HG02571 (cell line): ENCODE results near the gene LRRC23.
"Not testable (repeated sequence)": the region's sequence is repeated elsewhere in the genome, so short reads cannot be mapped to it uniquely, and the experiment has no call there.

ENCODE experiments used
- ATAC-seq: cut with Tn5 transposase; IDR thresholded peaks from one replicate; pipeline ENCODE4 v1.9.1; 2021; ENCODE audit warnings: mild to moderate bottlenecking, moderate library complexity; ENCODE audit not compliant: unreplicated experiment

LRRC23 gene

DNA sequence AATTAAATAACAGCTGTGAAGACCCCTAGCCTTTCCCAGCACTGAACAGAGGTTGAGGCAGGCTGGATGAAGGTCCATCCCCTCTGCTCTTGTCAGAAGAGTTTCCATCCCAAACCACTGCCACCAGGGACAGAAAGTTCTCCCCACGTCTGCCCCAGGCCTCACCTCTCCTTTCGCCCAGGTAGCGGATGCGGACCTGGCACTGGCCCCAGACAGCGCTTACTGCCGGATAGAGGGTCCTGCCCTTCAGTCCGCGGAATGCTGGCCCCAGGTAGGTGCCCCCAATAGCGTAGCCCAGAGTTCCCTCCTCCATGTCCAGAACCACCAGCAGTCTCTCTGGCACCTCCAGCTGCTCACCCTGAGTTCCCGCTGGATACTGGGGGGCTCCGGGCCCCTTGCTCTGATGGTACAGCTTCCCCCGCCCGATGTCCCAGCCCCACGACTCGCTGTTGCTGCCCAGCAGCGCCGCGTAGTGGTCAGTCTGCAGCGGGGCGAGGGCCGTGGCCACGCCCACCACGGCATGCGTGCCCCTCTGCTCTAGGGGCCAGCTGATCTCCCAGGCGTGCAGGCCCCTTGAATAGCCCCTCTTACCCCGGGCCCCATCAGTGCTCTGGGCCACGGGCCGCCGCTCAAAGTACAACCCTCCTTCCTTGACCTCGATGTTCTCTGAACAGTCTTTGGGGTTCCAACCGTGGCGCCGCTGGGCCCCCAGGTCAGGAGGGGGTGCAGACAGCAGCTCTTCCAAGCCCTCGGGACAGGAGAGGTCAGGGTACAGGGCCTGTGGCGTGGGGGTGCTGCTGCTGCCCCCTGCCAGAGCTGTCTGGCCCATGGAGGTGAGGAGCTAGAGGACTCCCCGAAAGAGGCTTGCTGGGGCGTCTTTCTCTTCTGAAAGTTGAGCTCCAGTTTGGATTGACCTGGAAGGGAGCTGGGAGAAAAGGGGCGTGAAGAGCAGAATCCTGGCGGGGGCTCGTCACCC lies 32.3 kb upstream of the LRRC23 start:
- ATAC-seq = peak; percentile 25

DNA sequence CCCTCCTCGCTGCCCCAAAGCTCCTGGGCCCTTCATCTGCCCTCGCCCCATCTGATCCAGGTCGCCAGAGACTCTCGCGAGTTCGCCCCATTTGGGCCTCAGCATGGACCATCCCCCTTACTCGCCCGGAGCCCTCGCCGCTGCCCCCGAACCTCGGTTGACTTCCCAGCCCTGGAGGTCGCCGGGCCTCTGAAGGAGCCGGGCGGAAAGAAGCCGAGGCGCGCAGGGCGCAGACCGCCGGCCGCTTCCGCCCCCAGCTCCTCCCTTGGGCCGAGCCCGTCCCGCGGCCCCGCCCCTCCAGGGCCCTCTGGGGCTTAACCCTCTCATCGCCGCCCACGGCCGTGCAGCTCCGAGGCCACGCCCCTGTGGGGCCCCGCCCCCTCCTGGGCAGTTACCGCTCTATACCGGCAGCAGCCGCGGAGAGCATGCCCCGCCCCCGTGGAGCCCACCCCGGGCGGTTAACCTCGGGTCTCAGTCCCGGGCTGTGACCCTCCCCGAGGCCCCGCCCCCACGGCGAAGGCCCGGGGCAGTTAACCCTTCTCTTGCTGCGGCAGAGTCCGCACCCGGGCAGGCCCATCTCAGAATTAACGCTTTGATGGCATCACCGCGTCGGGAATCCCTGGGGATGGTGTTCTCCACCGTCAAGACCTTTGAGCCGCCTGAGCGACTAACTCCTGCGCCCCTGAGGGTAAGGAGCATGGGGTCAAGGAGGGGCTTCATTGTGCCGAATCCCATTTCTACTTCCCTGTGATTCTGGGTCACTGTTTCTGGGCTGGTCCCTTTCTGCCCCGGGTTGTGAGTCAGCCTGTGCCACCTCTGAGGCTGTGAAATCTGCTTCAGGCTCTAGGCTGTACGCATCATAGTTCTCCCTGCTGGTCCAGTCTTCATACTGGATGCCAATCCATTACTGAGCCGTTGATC lies 31.3 kb upstream of the LRRC23 start, which contains the start of gene SPSB2:
Gene SPSB2 (minus strand): TSS at position 210 of the 921 bp plus-strand sequence. CDS start 402 bp downstream, outside the sequence.
- peak; percentile 67 for ATAC-seq

DNA sequence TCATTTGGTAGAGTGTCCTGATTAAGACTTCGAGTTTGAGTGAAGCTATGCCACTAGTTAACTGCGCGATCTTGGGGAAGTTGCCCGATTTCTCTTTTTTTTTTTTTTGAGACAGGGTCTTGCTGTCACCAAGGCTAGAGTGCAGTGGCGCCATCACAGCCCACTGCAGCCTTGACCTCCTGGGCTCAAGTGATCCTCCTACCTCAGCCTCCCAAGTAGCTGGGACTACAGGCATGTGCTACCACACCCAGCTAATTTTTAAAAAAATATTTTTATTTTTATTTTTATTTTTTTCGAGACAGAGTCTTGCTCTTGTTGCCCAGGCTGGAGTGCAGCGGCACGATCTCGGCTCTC lies 30.6 kb upstream of the LRRC23 start:
- ATAC-seq = not testable (repeated sequence)

GRCh38 chr12:6879824-6880223 lies 24.8 kb upstream of the LRRC23 start:
- not testable (repeated sequence) for ATAC-seq

DNA sequence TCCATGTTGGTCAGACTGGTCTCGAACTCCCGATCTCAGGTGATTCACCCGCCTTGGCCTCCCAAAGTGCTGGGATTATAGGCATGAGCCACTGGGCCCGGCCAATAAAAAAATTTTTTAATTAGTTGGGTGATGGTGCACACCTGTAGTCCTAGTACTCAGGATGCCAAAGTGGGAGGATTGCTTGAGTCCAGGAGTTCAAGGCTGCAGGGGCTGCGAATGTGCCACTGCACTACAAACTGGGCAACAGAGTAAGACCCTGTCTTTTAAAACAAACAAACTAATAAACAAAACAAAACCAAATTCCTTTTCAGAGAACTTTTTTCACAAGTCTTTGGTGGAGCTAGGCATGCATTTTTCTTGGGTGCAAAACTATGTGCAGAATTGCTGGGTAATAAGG lies 21.4 kb upstream of the LRRC23 start:
- no peak for ATAC-seq

GRCh38 chr12:6883683-6884082 lies 20.9 kb upstream of the LRRC23 start:
- no peak for ATAC-seq

- ATAC-seq = no peak
These were observed 20.1 kb upstream of the LRRC23 start for GRCh38 chr12:6884539-6884938.

GRCh38 chr12:6886206-6886999 lies 18.2 kb upstream of the LRRC23 start:
- not testable (repeated sequence) for ATAC-seq

GRCh38 chr12:6887460-6887859 lies 17.2 kb upstream of the LRRC23 start:
- no peak for ATAC-seq

- ATAC-seq = no peak
These were observed 16.3 kb upstream of the LRRC23 start for GRCh38 chr12:6888360-6888759.

DNA sequence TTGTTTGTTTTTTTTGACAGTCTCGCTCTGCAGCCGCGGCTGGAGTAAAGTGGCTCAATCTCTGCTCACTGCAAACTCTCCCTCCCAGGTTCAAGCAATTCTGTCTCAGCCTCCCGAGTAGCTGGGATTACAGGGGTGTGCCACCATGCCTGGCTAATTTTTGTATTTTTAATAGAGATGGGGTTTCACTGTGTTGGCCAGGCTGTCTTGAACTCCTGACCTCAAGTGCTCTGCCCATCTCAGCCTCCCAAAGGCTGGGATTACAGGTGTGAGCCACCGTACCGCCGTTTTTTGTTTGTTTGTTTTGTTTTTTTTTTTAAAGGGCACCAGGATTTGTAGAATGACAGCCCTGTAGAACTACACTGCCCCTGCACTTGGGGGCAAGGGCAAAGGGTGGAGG lies 15.8 kb upstream of the LRRC23 start:
- not testable (repeated sequence) for ATAC-seq

DNA sequence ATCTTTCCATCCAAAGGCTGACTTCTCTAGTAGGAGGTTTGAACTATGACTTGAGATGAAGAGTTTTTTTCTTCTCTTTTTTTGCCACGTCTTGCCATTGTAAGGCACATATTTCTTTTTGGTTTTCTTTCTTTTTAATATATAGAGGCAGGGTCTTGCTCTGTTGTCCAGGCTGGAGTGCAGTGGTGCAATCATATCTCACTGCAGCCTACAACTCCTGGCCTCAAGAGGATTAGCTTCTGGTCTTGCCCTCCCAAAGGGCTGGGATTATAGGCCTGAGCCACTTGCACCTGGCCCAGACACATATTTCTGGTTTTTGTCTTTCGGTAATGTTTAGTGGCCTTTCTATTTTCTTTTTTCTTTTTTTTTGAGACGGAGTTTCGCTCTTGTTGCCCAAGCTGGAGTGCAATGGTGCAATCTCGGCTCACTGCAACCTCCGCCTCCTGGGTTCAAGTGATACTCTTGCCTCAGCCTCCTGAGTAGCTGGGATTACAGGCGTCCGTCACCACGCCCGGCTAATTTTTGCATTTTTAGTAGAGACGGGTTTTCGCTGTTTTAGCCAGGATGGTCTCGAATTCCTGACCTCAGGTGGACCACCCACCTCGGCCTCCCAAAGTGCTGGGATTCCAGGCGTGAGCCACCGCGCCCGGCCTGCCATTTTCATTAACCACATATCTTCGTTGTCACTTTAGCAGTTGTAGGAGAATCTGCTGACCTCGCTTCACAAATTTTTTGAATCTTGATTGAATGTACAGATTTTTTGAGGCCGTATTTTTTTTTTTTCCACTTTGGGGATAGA lies 14.6 kb upstream of the LRRC23 start:
- not testable (repeated sequence) for ATAC-seq

GRCh38 chr12:6890789-6891645 lies 13.6 kb upstream of the LRRC23 start:
- ATAC-seq = peak; percentile 91

DNA sequence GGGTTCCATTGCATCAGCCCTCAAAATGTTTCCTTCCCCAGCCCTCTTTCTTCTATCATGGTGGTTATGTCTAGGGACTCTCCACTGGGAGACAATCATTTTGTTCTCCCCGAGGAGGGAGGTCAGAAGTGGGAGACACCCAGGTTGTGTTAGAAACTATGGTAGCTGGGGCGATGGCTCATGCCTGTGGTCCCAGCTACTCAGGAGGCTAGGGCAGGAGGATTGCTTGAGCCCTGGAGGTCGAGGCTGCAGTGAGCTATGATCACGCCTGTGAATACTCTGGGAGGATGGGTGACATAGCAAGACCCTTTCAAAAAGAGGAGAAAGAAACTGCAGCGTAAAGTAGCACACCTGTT lies 13.0 kb upstream of the LRRC23 start:
- ATAC-seq = peak; percentile 4

DNA sequence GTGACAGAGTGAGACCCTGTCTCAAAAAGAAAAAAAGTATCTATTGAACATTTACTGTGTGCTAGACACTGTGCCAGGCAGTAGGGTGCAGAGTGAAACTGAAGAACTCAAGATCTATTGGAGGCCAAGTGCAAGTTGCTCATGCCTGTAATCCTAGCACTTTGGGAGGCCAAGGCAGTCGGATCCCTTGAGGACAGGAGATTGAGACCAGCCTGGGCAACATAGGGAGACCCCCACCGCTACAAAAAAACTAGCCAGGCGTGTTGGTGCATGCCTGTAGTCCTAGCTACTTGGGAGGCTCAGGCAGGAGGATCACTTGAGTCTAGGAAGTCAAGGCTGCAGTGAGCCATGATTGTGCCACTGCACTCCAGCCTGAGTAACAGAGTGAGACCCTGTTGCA lies 11.9 kb upstream of the LRRC23 start:
- ATAC-seq = not testable (repeated sequence)

DNA sequence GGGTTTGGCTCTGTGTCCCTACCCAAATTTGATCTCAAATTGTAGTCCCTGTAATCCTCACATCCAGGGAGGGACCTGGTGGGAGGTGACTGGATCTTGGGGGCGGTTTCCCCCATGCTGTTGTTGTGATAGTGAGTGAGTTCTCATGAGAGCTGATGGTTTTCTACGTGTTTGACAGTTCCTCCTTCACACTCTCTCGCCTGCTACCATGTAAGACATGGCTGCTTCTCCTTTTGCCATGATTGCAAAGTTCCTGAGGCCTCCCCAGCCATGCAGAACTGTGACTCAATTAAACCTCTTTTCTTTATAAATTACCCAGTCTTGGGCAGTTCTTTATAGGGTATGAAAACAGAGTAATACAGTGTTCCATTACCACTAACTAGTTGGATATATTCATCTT lies 10.3 kb upstream of the LRRC23 start:
- no peak for ATAC-seq

DNA sequence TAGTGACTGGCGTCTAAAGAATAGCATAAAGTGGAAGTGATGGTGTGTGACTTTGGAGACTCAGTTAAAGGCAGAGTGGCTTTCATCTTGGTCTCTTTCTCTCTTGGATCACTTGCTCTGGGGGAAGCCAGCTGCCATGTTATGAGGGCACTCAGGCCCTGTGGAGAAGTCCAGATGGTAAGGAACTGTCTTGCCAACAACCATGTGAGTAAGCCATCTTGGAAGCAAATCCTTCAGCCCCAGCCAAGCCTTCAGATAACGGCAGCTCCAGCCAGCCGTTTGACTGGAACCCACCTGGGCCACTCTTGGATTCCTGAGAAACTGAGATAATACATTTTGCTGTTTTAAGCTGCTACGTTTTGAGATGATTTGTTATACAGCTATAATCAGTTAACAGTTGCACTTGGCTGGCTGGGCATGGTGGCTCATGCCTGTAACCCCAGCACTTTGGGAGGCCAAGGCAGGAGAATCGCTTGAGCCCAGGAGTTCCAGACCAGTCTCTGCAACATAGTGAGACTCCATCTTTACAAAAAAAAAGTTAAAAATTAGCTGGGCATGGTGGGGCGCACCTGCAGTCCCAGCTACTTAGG lies 7.7 kb upstream of the LRRC23 start:
- ATAC-seq = no peak

DNA sequence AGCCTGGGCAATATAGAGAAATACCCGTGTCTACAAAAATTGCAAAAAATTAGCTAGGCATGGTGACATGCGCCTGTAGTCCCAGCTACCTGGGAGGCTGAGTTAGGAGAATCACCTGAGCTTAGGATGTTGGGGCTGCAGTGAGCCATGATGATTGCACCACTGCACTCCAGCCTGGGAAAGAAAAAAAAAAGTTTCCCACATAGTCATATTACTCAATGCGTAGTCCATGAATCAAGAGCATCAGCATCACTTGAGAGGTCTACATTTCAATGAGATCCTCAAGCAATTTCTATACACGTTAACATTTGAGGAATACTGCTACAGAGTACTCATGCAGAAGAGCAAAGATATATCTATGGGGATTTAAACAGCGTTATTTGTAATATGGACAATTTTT lies 5.2 kb upstream of the LRRC23 start:
- ATAC-seq = no peak
